ENCODE measurements around the gene MAPK8IP3. TPM values are rescaled to one million over a fixed set of nuclear protein-coding genes. Genes with fewer than 3 reads are reported as not detected.

MAPK8IP3 gene
- total RNA-seq, 1 donor from 2014 or later = 44.9 TPM

GRCh38 chr16:1788095-1788707, 82.2 kb downstream of the MAPK8IP3 start:
- H3K4me3 ChIP-seq = no peak overlapping the region
- H3K36me3 ChIP-seq = peaks cover 0 to 27% of the 10 kb centered on the region in 2 donors
- H3K9me3 ChIP-seq = no peaks in the 10 kb centered on the region
- H3K27me3 ChIP-seq = no peaks in the 10 kb centered on the region
- peaks cover 36% of the 10 kb centered on the region for H3K4me1 ChIP-seq
- no peak for DNase-seq (ENCODE audit: extremely low spot score in 2 of 2)
- intact Hi-C loops (cut with DNase I) = no loop called here
- TF ChIP-seq POLR2A (IDR thresholded peaks at IDR 0.05) (no peak), POLR2AphosphoS5 (IDR thresholded peaks at IDR 0.05; ENCODE audit: insufficient read depth in 1 of 2, low read depth in 1 of 2) (no peak), CTCF (IDR thresholded peaks at IDR 0.05) (no peak)
- no peak overlapping the region for H3K27ac ChIP-seq

- peaks cover 33% of the 10 kb centered on the region for H3K4me1 ChIP-seq
- intact Hi-C loops (cut with DNase I) = no loop called here
- no peaks in the 10 kb centered on the region for H3K27me3 ChIP-seq
- no peak overlapping the region for H3K27ac ChIP-seq
- no peak for DNase-seq (ENCODE audit: extremely low spot score in 2 of 2)
- peaks cover 0 to 27% of the 10 kb centered on the region in 2 donors for H3K36me3 ChIP-seq
- no peaks in the 10 kb centered on the region for H3K9me3 ChIP-seq
- no peak overlapping the region for H3K4me3 ChIP-seq
- no peak for TF ChIP-seq POLR2A (IDR thresholded peaks at IDR 0.05)
- TF ChIP-seq CTCF (IDR thresholded peaks at IDR 0.05) = no peak
These were observed 82.7 kb downstream of the MAPK8IP3 start for GRCh38 chr16:1788708-1789100.

DNA sequence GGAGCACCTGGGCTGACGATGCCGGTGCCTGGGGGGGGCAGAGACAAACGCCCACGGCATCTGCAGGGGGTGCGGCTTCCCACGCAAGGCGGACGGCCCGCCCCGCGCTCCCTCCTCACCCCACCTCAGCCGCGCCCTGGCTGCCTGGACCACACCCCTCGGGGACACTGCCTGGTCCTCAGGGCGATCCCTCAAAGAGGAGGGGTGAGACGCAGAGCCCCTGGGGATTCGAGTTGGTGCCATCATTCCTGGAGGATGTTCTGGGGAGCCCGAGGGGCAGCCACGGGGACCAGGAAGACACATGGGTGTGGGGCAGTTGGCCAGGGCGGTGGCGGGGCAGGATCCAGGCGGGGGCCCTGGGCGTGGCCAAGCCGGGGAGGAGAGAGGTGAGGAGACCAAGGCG, 83.6 kb downstream of the MAPK8IP3 start:
- H3K27me3 ChIP-seq = no peaks in the 10 kb centered on the region
- peaks cover 24% of the 10 kb centered on the region for H3K4me1 ChIP-seq
- H3K9me3 ChIP-seq = no peaks in the 10 kb centered on the region
- peaks cover 0 to 27% of the 10 kb centered on the region in 2 donors for H3K36me3 ChIP-seq
- no peak overlapping the region for H3K4me3 ChIP-seq
- no peak overlapping the region for H3K27ac ChIP-seq
- DNase-seq (ENCODE audit: extremely low spot score in 2 of 2) = no peak
- intact Hi-C loops (cut with DNase I) = no loop called here
- no peak for TF ChIP-seq POLR2A (IDR thresholded peaks at IDR 0.05)

GRCh38 chr16:1790261-1790610, 84.2 kb downstream of the MAPK8IP3 start:
- intact Hi-C loops (cut with DNase I) = no loop called here
- peaks cover 0 to 27% of the 10 kb centered on the region in 2 donors for H3K36me3 ChIP-seq
- TF ChIP-seq POLR2AphosphoS5 (IDR thresholded peaks at IDR 0.05; ENCODE audit: insufficient read depth in 1 of 2, low read depth in 1 of 2) (no peak), POLR2A (IDR thresholded peaks at IDR 0.05) (no peak), CTCF (IDR thresholded peaks at IDR 0.05) (no peak)

DNA sequence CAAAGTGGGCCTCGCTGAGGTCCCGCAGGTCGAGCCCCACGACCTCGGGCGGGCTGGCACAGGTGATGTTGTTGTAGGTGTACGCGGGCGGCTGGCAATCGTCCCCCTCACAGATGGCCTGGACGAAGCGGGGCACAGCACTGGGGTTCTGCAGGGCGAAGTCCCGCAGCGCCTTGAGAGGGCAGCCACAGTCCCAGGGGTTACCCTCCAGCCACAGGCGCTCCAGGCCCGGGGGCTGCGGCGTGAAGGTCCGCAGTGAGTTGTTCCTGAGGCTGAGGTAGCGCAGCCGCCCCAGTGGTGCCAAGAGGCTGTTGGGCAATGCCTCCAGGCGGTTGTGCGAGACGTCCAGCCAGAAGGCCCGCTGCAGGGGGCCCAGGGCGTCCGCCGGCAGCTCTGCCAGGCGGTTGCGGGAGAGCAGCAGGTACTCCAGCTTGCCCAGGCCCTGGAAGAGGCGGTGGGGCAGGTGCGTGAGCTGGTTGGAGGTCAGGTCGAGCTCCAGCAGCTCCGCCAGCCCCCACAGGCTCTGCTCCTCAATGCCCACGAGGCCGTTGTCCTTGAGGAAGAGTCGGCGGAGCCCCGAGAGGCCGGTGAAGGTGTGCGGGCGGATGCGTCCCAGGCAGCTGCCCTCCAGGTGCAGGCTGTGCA, 84.7 kb downstream of the MAPK8IP3 start:
- TF ChIP-seq POLR2AphosphoS5 (IDR thresholded peaks at IDR 0.05; ENCODE audit: insufficient read depth in 1 of 2, low read depth in 1 of 2) (no peak), POLR2A (IDR thresholded peaks at IDR 0.05) (no peak), CTCF (IDR thresholded peaks at IDR 0.05) (no peak)
- Histone ChIP-seq H3K36me3 (peaks cover 0 to 27% of the 10 kb centered on the region in 2 donors), H3K4me1 (peaks cover 13% of the 10 kb centered on the region), H3K27ac (no peak overlapping the region), H3K27me3 (no peaks in the 10 kb centered on the region), H3K4me3 (no peak overlapping the region), H3K9me3 (no peaks in the 10 kb centered on the region)
- intact Hi-C loops (cut with DNase I) = no loop called here
- DNase-seq (ENCODE audit: extremely low spot score in 2 of 2) = no peak

More at GRCh38 chr16:1790261-1790610, 84.2 kb downstream of the MAPK8IP3 start:
- peaks cover 18% of the 10 kb centered on the region for H3K4me1 ChIP-seq
- H3K4me3 ChIP-seq = no peak overlapping the region
- H3K9me3 ChIP-seq = no peaks in the 10 kb centered on the region
- DNase-seq (ENCODE audit: extremely low spot score in 2 of 2) = no peak
- no peaks in the 10 kb centered on the region for H3K27me3 ChIP-seq
- no peak overlapping the region for H3K27ac ChIP-seq
